ENCODE results near the gene FAS.

GRCh38 chr10:88992921-88993524 lies 2.4 kb downstream of the FAS start:
- no peak for TF ChIP-seq EP300 (IDR thresholded peaks at IDR 0.05)
- no peak for TF ChIP-seq POLR2AphosphoS5 (IDR thresholded peaks at IDR 0.05)
- no peak for TF ChIP-seq CTCF (IDR thresholded peaks at IDR 0.05)
- TF ChIP-seq POLR2A (IDR thresholded peaks at IDR 0.05) = no peak

Measured in suprapubic skin (tissue), 4 donors.